HCT116 (cell line): ENCODE measurements around the gene CYB5D1. TPM values are rescaled to one million over a fixed set of nuclear protein-coding genes. Genes with fewer than 3 reads are reported as not detected.

Source experiments
- ATAC-seq: fragments of 200-7000 bp; cut with Tn5 transposase; 2 replicates; pipeline ENCODE4 v1.9.1; 2020; ENCODE audit warnings: mild to moderate bottlenecking, moderate library complexity
- BruUV-seq: library from RNA; stranded (reverse); fragments of 400-500 nt; replicated peaks from 2 replicates; lab custom pipeline; 2021; lab: Mats Ljungman, UMichigan
- CTCF ChIA-PET: fragments of 300-600 bp; sonication (Branson Sonifier 250); formaldehyde crosslinking; loops from one replicate; lab custom pipeline; 2021; ENCODE audit warnings: antibody characterized with exemption; lab: Charles Lee
- POLR2A ChIA-PET: fragments of 300-600, 350-600 bp; sonication (Branson Sonifier 250); formaldehyde crosslinking; loops from one replicate; lab custom pipeline; 2021; ENCODE audit warnings: antibody characterized with exemption; lab: Charles Lee
- RAD21 ChIA-PET, 2 experiments: fragments of 300-600 bp; sonication (Branson Sonifier 250); formaldehyde crosslinking; loops; one replicate each; lab custom pipeline; 2023; ENCODE audit warnings: low total read pairs in 2 of 2; ENCODE audit not compliant: uncharacterized antibody in 2 of 2, unreplicated experiment in 2 of 2, low non-redundant PET in 1 of 2; lab: Charles Lee
- DNase-seq: peaks from one replicate; pipeline ENCODE4 v3.0.0-alpha.2; 2010; ENCODE audit warnings: low read depth, low spot score
- H2AFZ ChIP-seq: fragments of 200-600 bp; shearing (Covaris generic), sonication (generic); 2 replicates; pipeline ENCODE4 v1.6.1; 2017; ENCODE audit warnings: low read depth, mixed run types, mixed read lengths, antibody characterized with exemption, low read length; ENCODE audit not compliant: poor library complexity, severe bottlenecking
- H3K27ac ChIP-seq: 2 replicates; pipeline ENCODE4 v1.5.1; 2012; ENCODE audit warnings: low read depth, low read length
- H3K27me3 ChIP-seq: fragments of 200-600 bp; sonication (generic); 2 replicates; pipeline ENCODE4 v1.6.1; 2016; ENCODE audit warnings: mixed run types, low read length, mixed read lengths; ENCODE audit not compliant: insufficient read depth
- H3K36me3 ChIP-seq, 2 experiments: fragments of 200-500 bp in 1 of 2; fragments of 200-600 bp in 1 of 2; sonication (Bioruptor generic) in 1 of 2; sonication (generic) in 1 of 2; 2 replicates each; pipeline versions ENCODE4 v1.5.1 to v1.6.1; 2014 to 2016; ENCODE audit warnings: low read length in 2 of 2, inconsistent platforms in 1 of 2, mixed read lengths in 1 of 2, mixed run types in 1 of 2; ENCODE audit not compliant: insufficient read depth in 2 of 2, control insufficient read depth in 1 of 2
- H3K4me1 ChIP-seq, 2 experiments: fragments of 200-600 bp in 1 of 2; sonication (generic) in 1 of 2; 2 replicates each; pipeline versions ENCODE4 v1.5.1 to v1.6.1; 2012 to 2017; ENCODE audit warnings: low read length in 2 of 2, inconsistent platforms in 1 of 2, mild to moderate bottlenecking in 1 of 2, mixed read lengths in 1 of 2, mixed run types in 1 of 2, moderate library complexity in 1 of 2; ENCODE audit not compliant: insufficient read depth in 2 of 2, control insufficient read depth in 1 of 2
- H3K4me2 ChIP-seq: fragments of 200-600 bp; sonication (generic); 2 replicates; pipeline ENCODE4 v1.6.1; 2017; ENCODE audit warnings: mixed run types, low read length, mixed read lengths
- H3K4me3 ChIP-seq, 2 experiments: fragments of 200-600 bp in 1 of 2; sonication (generic) in 1 of 2; replicated peaks in 1 of 2; 2 replicates each; pipeline ENCODE4 v1.5.1; 2011 to 2016; ENCODE audit warnings: low read length in 2 of 2, control low read depth in 1 of 2, low read depth in 1 of 2, mild to moderate bottlenecking in 1 of 2, mixed read lengths in 1 of 2, mixed run types in 1 of 2
- H3K79me2 ChIP-seq: fragments of 200-600 bp; sonication (generic); 2 replicates; pipeline ENCODE4 v1.6.1; 2017; ENCODE audit warnings: mild to moderate bottlenecking, mixed run types, low read length, moderate library complexity, mixed read lengths; ENCODE audit not compliant: insufficient read depth
- H3K9ac ChIP-seq: fragments of 200-600 bp; sonication (generic); 2 replicates; pipeline ENCODE4 v1.6.1; 2016; ENCODE audit warnings: low read length, mixed read lengths
- H3K9me2 ChIP-seq: fragments of 200-600 bp; sonication (generic), shearing (Covaris generic); 2 replicates; pipeline ENCODE4 v1.6.1; 2017; ENCODE audit warnings: mixed run types, mild to moderate bottlenecking, moderate library complexity; ENCODE audit not compliant: insufficient read depth
- H3K9me3 ChIP-seq, 2 experiments: fragments of 200-500 bp in 1 of 2; fragments of 200-600 bp in 1 of 2; sonication (Bioruptor generic) in 1 of 2; sonication (generic) in 1 of 2; 2 replicates each; pipeline ENCODE4 v1.6.1; 2014 to 2017; ENCODE audit warnings: low read length in 2 of 2, mixed read lengths in 2 of 2, inconsistent platforms in 1 of 2, low read depth in 1 of 2, mild to moderate bottlenecking in 1 of 2, mixed run types in 1 of 2, moderate library complexity in 1 of 2; ENCODE audit not compliant: control insufficient read depth in 1 of 2, insufficient read depth in 1 of 2
- H4K20me1 ChIP-seq: fragments of 200-600 bp; sonication (generic), shearing (Covaris generic); 2 replicates; pipeline ENCODE4 v1.6.1; 2017; ENCODE audit warnings: mixed run types, mild to moderate bottlenecking, moderate library complexity; ENCODE audit not compliant: insufficient read depth
- ATF3 ChIP-seq: IDR thresholded peaks from 2 replicates; pipeline ENCODE4 v1.6.1; 2012
- CBX3 ChIP-seq: IDR thresholded peaks from 2 replicates; pipeline ENCODE4 v1.6.1; 2012; ENCODE audit warnings: low read depth
- CTCF ChIP-seq, 3 experiments: fragments of 200-600 bp in 1 of 3; sonication (generic) in 1 of 3; IDR thresholded peaks in 2 of 3; conservative IDR thresholded peaks in 1 of 3; 2 replicates each; pipeline ENCODE4 v1.5.1; 2012 to 2017; ENCODE audit warnings: low read depth in 2 of 3, low read length in 2 of 3, antibody characterized with exemption in 1 of 3, borderline replicate concordance in 1 of 3, control low read depth in 1 of 3, mild to moderate bottlenecking in 1 of 3, mixed read lengths in 1 of 3, mixed run types in 1 of 3, moderate library complexity in 1 of 3; ENCODE audit not compliant: insufficient read depth in 1 of 3
- EGR1 ChIP-seq: IDR thresholded peaks from 2 replicates; pipeline ENCODE4 v1.6.1; 2012; ENCODE audit warnings: low read depth
- ELF1 ChIP-seq: IDR thresholded peaks from 2 replicates; pipeline ENCODE4 v1.6.1; 2012; ENCODE audit warnings: low read depth, borderline replicate concordance
- EZH2 ChIP-seq: fragments of 200-600 bp; sonication (generic); IDR thresholded peaks from 2 replicates; pipeline ENCODE4 v1.6.1; 2017; ENCODE audit warnings: antibody characterized with exemption, mixed run types
- EZH2phosphoT487 ChIP-seq: fragments of 200-600 bp; IDR thresholded peaks from 2 replicates; pipeline ENCODE4 v1.6.1; 2018; ENCODE audit warnings: antibody characterized with exemption, borderline replicate concordance
- FOSL1 ChIP-seq: IDR thresholded peaks from 2 replicates; pipeline ENCODE4 v1.6.1; 2012; ENCODE audit warnings: low read depth
- JUND ChIP-seq: IDR thresholded peaks from 2 replicates; pipeline ENCODE4 v1.6.1; 2012
- MAX ChIP-seq: IDR thresholded peaks from 2 replicates; pipeline ENCODE4 v1.6.1; 2012
- POLR2A ChIP-seq: IDR thresholded peaks from 2 replicates; pipeline ENCODE4 v1.7.0; 2011; ENCODE audit warnings: borderline replicate concordance; ENCODE audit not compliant: insufficient read depth, insufficient read length; ENCODE audit errors: extremely low read depth
- POLR2AphosphoS5 ChIP-seq: IDR thresholded peaks from 2 replicates; pipeline ENCODE4 v1.6.1; 2011; ENCODE audit warnings: mild to moderate bottlenecking, low read depth, low read length, moderate library complexity
- RAD21 ChIP-seq: IDR thresholded peaks from 2 replicates; pipeline ENCODE4 v1.6.1; 2012; ENCODE audit warnings: low read depth, mild to moderate bottlenecking
- SIN3A ChIP-seq: IDR thresholded peaks from 2 replicates; pipeline ENCODE4 v1.6.1; 2012; ENCODE audit warnings: low read depth
- SP1 ChIP-seq: IDR thresholded peaks from 2 replicates; pipeline ENCODE4 v1.6.1; 2012; ENCODE audit warnings: low read depth
- SRF ChIP-seq: IDR thresholded peaks from 2 replicates; pipeline ENCODE4 v1.6.1; 2012; ENCODE audit warnings: low read depth
- YY1 ChIP-seq: IDR thresholded peaks from 2 replicates; pipeline ENCODE4 v1.6.1; 2011; ENCODE audit warnings: low read length, low read depth, moderate library complexity, mild to moderate bottlenecking; ENCODE audit not compliant: insufficient replicate concordance; ENCODE audit errors: extremely low read depth
- ZBTB33 ChIP-seq: IDR thresholded peaks from 2 replicates; pipeline ENCODE4 v1.6.1; 2011; ENCODE audit warnings: mild to moderate bottlenecking, low read length, moderate library complexity; ENCODE audit not compliant: insufficient replicate concordance; ENCODE audit errors: extremely low read depth
- ZNF274 ChIP-seq: fragments of 200-500 bp; sonication (Bioruptor generic); IDR thresholded peaks from 2 replicates; pipeline ENCODE4 v1.6.1; 2014; ENCODE audit warnings: mild to moderate bottlenecking, low read depth, low read length, inconsistent platforms
- intact Hi-C: fragments of 100-400 bp; cut with micrococcal nuclease; formaldehyde crosslinking; loops from 2 replicates; pipeline ENCODE4 v1.10.0; 2022
- total RNA-seq: library from RNA; stranded (reverse); gene quantifications from one replicate; pipeline ENCODE4 v1.2.1, GENCODE V29; 2021; ENCODE audit not compliant: unreplicated experiment

The CYB5D1 gene
- total RNA-seq, 1 experiment from 2014 or later: 21.5 TPM

- ATAC-seq (no peak), DNase-seq (no peak)
- Histone ChIP-seq H3K79me2 (no peaks in the 10 kb centered on the region), H3K4me2 (no peak overlapping the region), H3K4me1 (peaks cover 0 to 8% of the 10 kb centered on the region in 2 experiments; a peak in 2 of 4 replicates), H4K20me1 (no peaks in the 10 kb centered on the region), H3K36me3 (peaks cover 11 to 31% of the 10 kb centered on the region in 2 experiments; a peak in 3 of 4 replicates), H3K9me2 (no peaks in the 10 kb centered on the region), H3K4me3 (no peak overlapping the region), H3K9ac (no peak overlapping the region), H3K27me3 (no peaks in the 10 kb centered on the region), H2AFZ (no peak overlapping the region), H3K27ac (no peak overlapping the region), H3K9me3 (no peaks in the 10 kb centered on the region)
- RAD21 ChIA-PET: no interaction called here
- CTCF ChIA-PET: no interaction called here
- TF ChIP-seq POLR2AphosphoS5: no peak
- intact Hi-C loops: no loop called here
- no TSS peak for BruUV-seq
- POLR2A ChIA-PET: no interaction called here
These were observed 51.3 kb downstream of the CYB5D1 start for GRCh38 chr17:7909089-7909488.

GRCh38 chr17:7910281-7910680, 52.5 kb downstream of the CYB5D1 start:
- no peak overlapping the region for H3K9ac ChIP-seq
- no peak overlapping the region for H3K4me2 ChIP-seq
- no peaks in the 10 kb centered on the region for H4K20me1 ChIP-seq
- POLR2A ChIA-PET: no interaction called here
- no peaks in the 10 kb centered on the region for H3K9me3 ChIP-seq
- no peak for DNase-seq
- no peak overlapping the region for H3K4me3 ChIP-seq
- H3K4me1 ChIP-seq: peaks cover 1 to 13% of the 10 kb centered on the region in 2 experiments; a peak in 3 of 4 replicates
- no peak for ATAC-seq
- RAD21 ChIA-PET: no interaction called here
- no peak overlapping the region for H3K27ac ChIP-seq
- no peaks in the 10 kb centered on the region for H3K9me2 ChIP-seq
- H3K27me3 ChIP-seq: no peaks in the 10 kb centered on the region
- H2AFZ ChIP-seq: no peak overlapping the region
- H3K79me2 ChIP-seq: no peaks in the 10 kb centered on the region
- CTCF ChIA-PET: no interaction called here
- peaks cover 10 to 21% of the 10 kb centered on the region in 2 experiments; a peak in 3 of 4 replicates for H3K36me3 ChIP-seq
- no TSS peak for BruUV-seq
- intact Hi-C loops: loop anchor here (5.0 kb wide), 1 partner anchor 88 kb away; no protein-coding TSS in a partner anchor
- TF ChIP-seq SP1 (no peak), ELF1 (no peak), CBX3 (no peak), FOSL1 (no peak), EGR1 (no peak), EZH2phosphoT487 (no peak), ATF3 (no peak), EZH2 (no peak), ZNF274 (no peak), RAD21 (no peak), JUND (no peak), YY1 (no peak), SIN3A (no peak), CTCF (IDR thresholded peaks at IDR 0.05 in 2 of 3, conservative IDR thresholded peaks at IDR 0.05 in 1 of 3; ENCODE audit: borderline replicate concordance in 1 of 3, insufficient read depth in 1 of 3, low read depth in 2 of 3, low read length in 2 of 3) (no peak), ZBTB33 (no peak), POLR2A (no peak), SRF (no peak), MAX (no peak)
